Sigmoid colon (tissue), 7 donors: ENCODE results near the gene MX2. TPM values are rescaled to one million over a fixed set of nuclear protein-coding genes. Genes with fewer than 3 reads are reported as not detected.

Source experiments
- DNase-seq: peaks from one replicate; pipeline ENCODE4 v3.0.0-alpha.2; 2019
- H3K27ac ChIP-seq, 4 donors: fragments of 200-600 bp; sonication (generic); one replicate each; pipeline ENCODE4 v1.5.1; 2016 to 2019; ENCODE audit warnings: mild to moderate bottlenecking in 1 of 4
- H3K27me3 ChIP-seq, 3 donors: fragments of 200-600 bp; sonication (generic); one replicate each; pipeline ENCODE4 v1.5.1; 2019; ENCODE audit warnings: mild to moderate bottlenecking in 1 of 3
- H3K36me3 ChIP-seq, 4 donors: fragments of 200-600 bp; sonication (generic); one replicate each; pipeline ENCODE4 v1.5.1; 2016 to 2019
- H3K4me1 ChIP-seq, 4 donors: fragments of 200-600 bp; sonication (generic); one replicate each; pipeline ENCODE4 v1.5.1; 2017 to 2019
- H3K4me3 ChIP-seq, 4 donors: fragments of 200-600 bp; sonication (generic); one replicate each; pipeline ENCODE4 v1.5.1; 2017 to 2019; ENCODE audit warnings: mild to moderate bottlenecking in 2 of 4, moderate library complexity in 1 of 4
- H3K9me3 ChIP-seq, 4 donors: fragments of 200-600 bp in 3 of 4; sonication (generic) in 3 of 4; one replicate each; pipeline versions ENCODE4 v1.5.1 to v1.6.1; 2013 to 2019
- EP300 ChIP-seq, 4 donors: sonication (generic); formaldehyde crosslinking; IDR thresholded peaks; one replicate each; pipeline ENCODE4 v1.6.1; 2017; ENCODE audit warnings: antibody characterized with exemption in 4 of 4
- POLR2A ChIP-seq, 2 donors: fragments of 450-650 bp; IDR thresholded peaks; one replicate each; pipeline ENCODE4 v1.6.1; 2016; ENCODE audit warnings: antibody characterized with exemption in 2 of 2, mild to moderate bottlenecking in 2 of 2, moderate library complexity in 2 of 2
- POLR2AphosphoS5 ChIP-seq, 4 donors: sonication (generic); formaldehyde crosslinking; IDR thresholded peaks; one replicate each; pipeline ENCODE4 v1.6.1; 2017; ENCODE audit warnings: antibody characterized with exemption in 4 of 4
- WGBS, 2 donors: extraction: QIAGEN DNeasy Blood & Tissue Kit; methylation state at CpG; one replicate each; pipeline ENCODE4 v1.1.7; 2013; 5-methylcytosine and 5-hydroxymethylcytosine counted together
- intact Hi-C: fragments of 100-400 bp; cut with DNase I; formaldehyde crosslinking; loops from one replicate; pipeline ENCODE4 v1.15.1; 2023
- polyA plus RNA-seq, 3 donors: library from polyadenylated mRNA; stranded (reverse); fragments of 200-250 nt; gene quantifications; one replicate each; pipeline ENCODE4 v1.2.3, GENCODE V29; 2013
- total RNA-seq, 4 donors: library from RNA; depleted of rRNA; stranded (reverse); fragments of >200 nt; gene quantifications; one replicate each; pipeline ENCODE4 v1.1.0, GENCODE V29; 2016
- TF ChIP-seq, protein P1 (sequence below), 4 experiments: fragments of 450-650 bp in 3 of 4; fragments of 200-600 bp in 1 of 4; IDR thresholded peaks; one replicate each; pipeline ENCODE4 v1.5.1; 2016 to 2019; ENCODE audit warnings: antibody characterized with exemption in 4 of 4, mild to moderate bottlenecking in 3 of 4, moderate library complexity in 2 of 4
- donor health status: healthy with polysubstance abuse.
- donor health status: Bipolar disorder and iron deficiency.
- donor health status: healthy.

MX2 gene
- total and polyA plus RNA-seq, 7 donors, result 2.5 to 23.9 (median 6.2) TPM

GRCh38 chr21:41364308-41364707 lies 2.5 kb downstream of the MX2 start:
- Histone ChIP-seq H3K27ac (no peak overlapping the region), H3K4me3 (no peak overlapping the region), H3K9me3 (no peaks in the 10 kb centered on the region), H3K4me1 (peaks cover 0 to 31% (median 6%) of the 10 kb centered on the region in 4 donors), H3K36me3 (no peaks in the 10 kb centered on the region), H3K27me3 (peaks cover under 1 to 13% (median 2%) of the 10 kb centered on the region in 3 donors)
- WGBS, 2 donors, result 44 to 80% methylated on average over 6 of the region's 6 CpGs
- no peak for DNase-seq
- intact Hi-C loops, result loop anchor here (10.0 kb wide), 1 partner anchor 50 kb away; no protein-coding TSS in a partner anchor
- TF ChIP-seq, protein P1, sequence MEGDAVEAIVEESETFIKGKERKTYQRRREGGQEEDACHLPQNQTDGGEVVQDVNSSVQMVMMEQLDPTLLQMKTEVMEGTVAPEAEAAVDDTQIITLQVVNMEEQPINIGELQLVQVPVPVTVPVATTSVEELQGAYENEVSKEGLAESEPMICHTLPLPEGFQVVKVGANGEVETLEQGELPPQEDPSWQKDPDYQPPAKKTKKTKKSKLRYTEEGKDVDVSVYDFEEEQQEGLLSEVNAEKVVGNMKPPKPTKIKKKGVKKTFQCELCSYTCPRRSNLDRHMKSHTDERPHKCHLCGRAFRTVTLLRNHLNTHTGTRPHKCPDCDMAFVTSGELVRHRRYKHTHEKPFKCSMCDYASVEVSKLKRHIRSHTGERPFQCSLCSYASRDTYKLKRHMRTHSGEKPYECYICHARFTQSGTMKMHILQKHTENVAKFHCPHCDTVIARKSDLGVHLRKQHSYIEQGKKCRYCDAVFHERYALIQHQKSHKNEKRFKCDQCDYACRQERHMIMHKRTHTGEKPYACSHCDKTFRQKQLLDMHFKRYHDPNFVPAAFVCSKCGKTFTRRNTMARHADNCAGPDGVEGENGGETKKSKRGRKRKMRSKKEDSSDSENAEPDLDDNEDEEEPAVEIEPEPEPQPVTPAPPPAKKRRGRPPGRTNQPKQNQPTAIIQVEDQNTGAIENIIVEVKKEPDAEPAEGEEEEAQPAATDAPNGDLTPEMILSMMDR (IDR thresholded peaks at IDR 0.05), result no peak
- no peak for TF ChIP-seq POLR2AphosphoS5 (IDR thresholded peaks at IDR 0.05)
- no peak for TF ChIP-seq POLR2A (IDR thresholded peaks at IDR 0.05)
- TF ChIP-seq EP300 (IDR thresholded peaks at IDR 0.05), result no peak

- H3K27me3 ChIP-seq, result peaks cover 2 to 24% (median 8%) of the 10 kb centered on the region in 3 donors
- H3K27ac ChIP-seq, result no peak overlapping the region
- TF ChIP-seq POLR2AphosphoS5 (IDR thresholded peaks at IDR 0.05) (no peak), EP300 (IDR thresholded peaks at IDR 0.05) (no peak)
- TF ChIP-seq, protein P1 (IDR thresholded peaks at IDR 0.05), result no peak
- DNase-seq, result no peak
- no peak overlapping the region for H3K4me3 ChIP-seq
- H3K4me1 ChIP-seq, result peaks cover 0 to 30% (median 9%) of the 10 kb centered on the region in 4 donors
- no peaks in the 10 kb centered on the region for H3K36me3 ChIP-seq
- no peaks in the 10 kb centered on the region for H3K9me3 ChIP-seq
- 97% methylated on average over 15 of the region's 15 CpGs for WGBS, 2 donors
- intact Hi-C loops, result loop anchor here (10.0 kb wide), 1 partner anchor 49 kb away; no protein-coding TSS in a partner anchor
Measured at GRCh38 chr21:41365377-41366107, 3.7 kb downstream of the MX2 start.

- Histone ChIP-seq H3K4me3 (no peak overlapping the region), H3K36me3 (no peaks in the 10 kb centered on the region), H3K9me3 (no peaks in the 10 kb centered on the region), H3K4me1 (peaks cover 0 to 19% (median 7%) of the 10 kb centered on the region in 4 donors), H3K27ac (no peak overlapping the region), H3K27me3 (peaks cover 2 to 29% (median 8%) of the 10 kb centered on the region in 3 donors)
- TF ChIP-seq, protein P1 (IDR thresholded peaks at IDR 0.05), result no peak
- TF ChIP-seq POLR2A (IDR thresholded peaks at IDR 0.05) (no peak), EP300 (IDR thresholded peaks at IDR 0.05) (no peak), POLR2AphosphoS5 (IDR thresholded peaks at IDR 0.05) (peak in 1 of 4 donors; percentile 15)
- DNase-seq, result peak; percentile 71
- 20 to 60% methylated on average over 12 of the region's 12 CpGs for WGBS, 2 donors
- intact Hi-C loops, result loop anchor here (10.0 kb wide), 1 partner anchor 48 kb away; no protein-coding TSS in a partner anchor
Measured at GRCh38 chr21:41366522-41367151, 4.8 kb downstream of the MX2 start.

DNA sequence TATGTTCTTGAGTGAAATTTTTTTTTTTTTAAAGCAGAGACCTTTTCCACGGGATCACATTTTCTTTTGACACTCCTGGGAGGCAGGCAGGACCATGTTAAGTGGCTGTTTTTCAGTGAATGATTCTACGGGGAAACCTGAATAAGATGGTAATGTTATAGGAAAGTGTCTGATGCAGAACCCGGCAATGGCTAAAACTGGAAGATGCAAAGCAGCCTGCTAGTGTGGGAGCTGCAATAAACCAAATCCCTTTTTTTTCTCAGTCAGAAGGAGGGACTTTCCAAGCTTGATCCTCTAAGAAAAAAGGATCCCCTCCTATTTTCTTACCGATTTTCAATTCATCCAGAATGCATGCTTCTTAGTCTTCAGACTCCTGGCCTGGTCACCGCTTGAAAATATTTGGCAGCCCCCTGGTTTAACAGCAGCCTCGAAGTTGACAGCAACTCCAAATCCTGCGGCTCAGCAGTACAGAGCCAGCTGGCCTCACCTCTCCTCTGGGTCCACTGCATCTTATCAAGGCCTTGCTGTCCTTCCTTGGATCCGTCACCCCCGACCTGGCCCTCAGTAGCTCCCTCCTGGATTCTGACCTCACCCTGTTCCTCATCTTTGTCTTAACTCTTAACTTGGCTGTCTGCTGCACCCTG lies 5.6 kb downstream of the MX2 start:
- intact Hi-C loops, result loop anchor here (10.0 kb wide), 1 partner anchor 47 kb away; no protein-coding TSS in a partner anchor
- Histone ChIP-seq H3K4me3 (no peak overlapping the region), H3K4me1 (peaks cover 0 to 13% (median 5%) of the 10 kb centered on the region in 4 donors), H3K27ac (peak overlapping the region in 1 of 4 donors; percentile 8), H3K36me3 (no peaks in the 10 kb centered on the region), H3K27me3 (peaks cover 2 to 29% (median 8%) of the 10 kb centered on the region in 3 donors), H3K9me3 (no peaks in the 10 kb centered on the region)
- WGBS, 2 donors, result 64 to 70% methylated on average over 9 of the region's 9 CpGs
- TF ChIP-seq POLR2A (IDR thresholded peaks at IDR 0.05), result no peak
- TF ChIP-seq EP300 (IDR thresholded peaks at IDR 0.05), result no peak
- no peak for TF ChIP-seq POLR2AphosphoS5 (IDR thresholded peaks at IDR 0.05)
- TF ChIP-seq, protein P1 (IDR thresholded peaks at IDR 0.05), result no peak
- peak; percentile 62 for DNase-seq
